Activated CD4-positive, alpha-beta memory T cell treated with anti-CD3 and anti-CD28 coated beads for 36 hours (primary cell): Measurements from ENCODE around the gene CROCC2. TPM values are rescaled to one million over a fixed set of nuclear protein-coding genes. Genes with fewer than 3 reads are reported as not detected.

ENCODE experiments used
- CTCF ChIA-PET: fragments of 350-600 bp; sonication (Branson Sonifier 250); formaldehyde crosslinking; loops from one replicate; lab custom pipeline; 2021; ENCODE audit warnings: antibody characterized with exemption, inconsistent platforms; lab: Charles Lee
- POLR2A ChIA-PET: fragments of 350-600 bp; sonication (Branson Sonifier 250); formaldehyde crosslinking; loops from one replicate; lab custom pipeline; 2021; ENCODE audit warnings: antibody characterized with exemption; lab: Charles Lee
- DNase-seq: peaks from one replicate; pipeline ENCODE4 v3.0.0-alpha.2; 2020
- H3K27ac Mint-ChIP-seq: one replicate; pipeline ENCODE4 v1.8.0; 2021; ENCODE audit warnings: mixed read lengths
- H3K27me3 Mint-ChIP-seq: one replicate; pipeline ENCODE4 v1.8.0; 2021; ENCODE audit warnings: mixed read lengths
- H3K36me3 Mint-ChIP-seq: one replicate; pipeline ENCODE4 v1.8.0; 2021; ENCODE audit warnings: mixed read lengths
- H3K4me1 Mint-ChIP-seq: one replicate; pipeline ENCODE4 v1.8.0; 2021; ENCODE audit warnings: low read depth, mixed read lengths
- H3K4me3 Mint-ChIP-seq: one replicate; pipeline ENCODE4 v1.8.0; 2021; ENCODE audit warnings: mild to moderate bottlenecking, mixed read lengths
- H3K9me3 Mint-ChIP-seq: one replicate; pipeline ENCODE4 v1.8.0; 2021; ENCODE audit warnings: mixed read lengths
- intact Hi-C: fragments of 100-400 bp; cut with micrococcal nuclease; formaldehyde crosslinking; loops from one replicate; pipeline ENCODE4 v1.15.1; 2023
- total RNA-seq, 2 experiments: library from RNA; stranded (reverse); gene quantifications; one replicate each; pipeline ENCODE4 v1.2.3, GENCODE V29; 2021

The CROCC2 gene
- total RNA-seq, 2 experiments from 2014 or later, result not detected

GRCh38 chr2:240996161-240996833 is 90.2 kb downstream of the CROCC2 start:
- CTCF ChIA-PET, result no interaction called here

DNA sequence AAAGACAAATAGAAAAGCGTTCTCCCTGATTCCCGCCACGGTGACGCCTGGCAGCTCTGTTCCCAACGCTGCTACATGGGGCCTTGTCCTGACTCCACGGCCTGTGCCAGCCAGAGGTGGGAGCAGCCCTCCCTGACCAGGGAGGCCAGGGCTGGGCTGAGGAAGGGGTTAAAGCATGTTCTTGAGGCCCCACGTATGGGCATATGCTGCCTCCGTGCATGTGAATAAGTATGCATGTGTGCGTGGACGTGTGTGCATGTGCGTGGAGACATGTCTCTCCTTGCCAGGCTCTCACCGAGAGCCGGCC is 90.7 kb downstream of the CROCC2 start:
- DNase-seq, result no peak
- CTCF ChIA-PET, result no interaction called here
- Mint-ChIP-seq H3K36me3 (no peaks in the 10 kb centered on the region), H3K4me1 (peaks cover 7% of the 10 kb centered on the region), H3K9me3 (no peaks in the 10 kb centered on the region), H3K27me3 (peaks cover 19% of the 10 kb centered on the region), H3K4me3 (no peak overlapping the region), H3K27ac (no peak overlapping the region)
- intact Hi-C loops, result no loop called here
- POLR2A ChIA-PET, result no interaction called here

More at GRCh38 chr2:240996161-240996833, 90.2 kb downstream of the CROCC2 start:
- no peak for DNase-seq
- peaks cover 7% of the 10 kb centered on the region for H3K4me1 Mint-ChIP-seq
- peaks cover 19% of the 10 kb centered on the region for H3K27me3 Mint-ChIP-seq
- H3K36me3 Mint-ChIP-seq, result no peaks in the 10 kb centered on the region
- H3K27ac Mint-ChIP-seq, result no peak overlapping the region
- no peak overlapping the region for H3K4me3 Mint-ChIP-seq
- intact Hi-C loops, result no loop called here
- POLR2A ChIA-PET, result no interaction called here
- H3K9me3 Mint-ChIP-seq, result no peaks in the 10 kb centered on the region

- peaks cover 7% of the 10 kb centered on the region for H3K4me1 Mint-ChIP-seq
- no peak for DNase-seq
- H3K27ac Mint-ChIP-seq, result no peak overlapping the region
- intact Hi-C loops, result no loop called here
- POLR2A ChIA-PET, result no interaction called here
- H3K4me3 Mint-ChIP-seq, result no peak overlapping the region
- no peaks in the 10 kb centered on the region for H3K36me3 Mint-ChIP-seq
- CTCF ChIA-PET, result no interaction called here
- H3K27me3 Mint-ChIP-seq, result peaks cover 19% of the 10 kb centered on the region
- no peaks in the 10 kb centered on the region for H3K9me3 Mint-ChIP-seq
These were observed 91.2 kb downstream of the CROCC2 start for GRCh38 chr2:240997141-240997855.

- DNase-seq, result peak; percentile 59
- peaks cover 7% of the 10 kb centered on the region for H3K4me1 Mint-ChIP-seq
- intact Hi-C loops, result no loop called here
- POLR2A ChIA-PET, result no interaction called here
- peaks cover 3% of the 10 kb centered on the region for H3K9me3 Mint-ChIP-seq
- no peak within 1 kb of the TSS for H3K4me3 Mint-ChIP-seq
- CTCF ChIA-PET, result no interaction called here
- H3K27me3 Mint-ChIP-seq, result peaks cover 17% of the 10 kb centered on the region
- H3K27ac Mint-ChIP-seq, result no peak within 1 kb of the TSS
- H3K36me3 Mint-ChIP-seq, result no peaks in the 10 kb centered on the region
These were observed 91.9 kb downstream of the CROCC2 start, which contains the start of gene SNED1 for GRCh38 chr2:240997856-240998705. Gene SNED1, plus strand, starts transcription at chr2:240998618. Its CDS starts 220 bp downstream, at chr2:240998838.

GRCh38 chr2:240998706-240998994 is 92.5 kb downstream of the CROCC2 start:
- Mint-ChIP-seq H3K27me3 (peaks cover 17% of the 10 kb centered on the region), H3K27ac (no peak overlapping the region), H3K4me1 (peaks cover 7% of the 10 kb centered on the region), H3K36me3 (peaks cover 3% of the 10 kb centered on the region), H3K4me3 (no peak overlapping the region), H3K9me3 (peaks cover 9% of the 10 kb centered on the region)
- CTCF ChIA-PET, result no interaction called here
- intact Hi-C loops, result no loop called here
- peak; percentile 8 for DNase-seq
- POLR2A ChIA-PET, result no interaction called here

DNA sequence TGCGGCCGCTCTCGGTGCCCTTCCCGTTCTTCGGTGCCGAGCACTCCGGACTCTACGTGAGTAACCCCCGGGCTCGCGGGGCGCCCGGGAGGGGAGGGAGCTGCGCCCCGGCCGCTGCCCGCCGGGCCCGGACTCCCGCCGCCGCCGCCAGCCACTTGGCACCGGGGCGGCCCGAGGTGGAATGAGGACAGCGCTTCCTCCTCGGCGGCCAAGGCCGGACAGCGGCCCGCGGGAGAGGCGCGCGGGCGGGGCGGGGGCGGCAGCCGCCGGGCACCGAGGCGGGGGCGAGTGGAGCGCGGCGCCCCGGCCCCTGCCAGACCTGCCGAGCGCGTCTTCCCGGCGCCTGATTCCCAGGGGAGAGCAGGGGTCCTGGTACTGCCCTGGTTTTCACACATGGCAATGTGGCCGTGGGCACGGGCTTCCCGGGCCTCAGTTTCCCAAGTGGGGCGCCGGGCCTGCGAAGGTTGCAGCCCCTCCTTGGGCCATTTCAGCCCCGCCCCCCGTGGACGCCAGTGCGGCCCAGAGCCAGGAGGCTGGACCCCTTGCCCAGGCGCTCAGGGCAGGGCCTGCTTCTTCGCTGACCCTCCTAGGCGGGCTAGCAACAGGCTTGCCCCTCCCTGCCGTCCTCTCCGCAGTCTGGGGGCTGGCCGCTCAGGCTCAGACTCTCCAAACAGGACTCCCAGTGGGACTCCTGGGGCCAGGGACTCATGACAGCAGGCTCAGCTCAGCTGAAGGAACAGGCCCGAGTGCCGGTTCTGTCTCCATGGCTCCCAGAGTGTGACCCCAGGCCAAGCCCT is 93.1 kb downstream of the CROCC2 start:
- CTCF ChIA-PET, result no interaction called here
- POLR2A ChIA-PET, result no interaction called here
- H3K36me3 Mint-ChIP-seq, result peaks cover 6% of the 10 kb centered on the region
- intact Hi-C loops, result no loop called here
- peaks cover 14% of the 10 kb centered on the region for H3K9me3 Mint-ChIP-seq
- peaks cover 7% of the 10 kb centered on the region for H3K4me1 Mint-ChIP-seq
- H3K4me3 Mint-ChIP-seq, result no peak overlapping the region
- peaks cover 17% of the 10 kb centered on the region for H3K27me3 Mint-ChIP-seq
- H3K27ac Mint-ChIP-seq, result no peak overlapping the region
- DNase-seq, result peak; percentile 8

DNA sequence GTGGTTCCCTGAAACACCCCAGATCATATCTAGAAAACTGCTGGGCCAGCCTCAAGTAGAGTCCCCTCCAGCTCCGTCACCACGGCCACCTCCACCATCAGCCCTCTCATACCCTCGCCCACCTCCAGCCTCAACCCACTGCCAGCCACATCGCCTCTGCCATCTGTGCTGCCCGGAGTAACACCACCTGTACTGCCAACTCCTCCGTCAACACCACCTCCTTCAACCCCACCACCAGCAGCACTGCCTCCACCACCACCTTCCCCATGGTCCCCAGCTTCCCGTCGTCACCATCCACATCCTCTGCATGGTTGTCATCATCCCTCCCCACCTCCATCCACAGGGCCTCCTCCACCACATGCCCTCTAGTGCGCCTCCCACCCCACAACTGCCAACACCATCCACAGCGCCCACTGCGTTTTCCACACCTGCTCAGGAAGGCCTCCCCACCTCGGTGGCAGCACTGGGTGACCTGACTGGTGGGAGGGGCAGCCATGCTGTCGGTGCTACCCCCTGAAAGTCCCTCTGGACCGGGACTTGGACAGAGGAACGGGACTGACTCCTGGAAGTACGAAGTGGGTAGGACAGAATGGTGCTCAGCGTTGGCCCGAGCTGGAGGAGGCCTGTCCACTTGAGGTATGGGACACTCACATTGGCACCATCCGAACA is 93.9 kb downstream of the CROCC2 start:
- Mint-ChIP-seq H3K36me3 (peaks cover 6% of the 10 kb centered on the region), H3K27ac (no peak overlapping the region), H3K4me3 (peak overlapping the region; percentile 2), H3K27me3 (peaks cover 17% of the 10 kb centered on the region), H3K4me1 (peaks cover 7% of the 10 kb centered on the region), H3K9me3 (peaks cover 22% of the 10 kb centered on the region)
- intact Hi-C loops, result no loop called here
- CTCF ChIA-PET, result no interaction called here
- DNase-seq, result peak; percentile 6
- POLR2A ChIA-PET, result no interaction called here

DNA sequence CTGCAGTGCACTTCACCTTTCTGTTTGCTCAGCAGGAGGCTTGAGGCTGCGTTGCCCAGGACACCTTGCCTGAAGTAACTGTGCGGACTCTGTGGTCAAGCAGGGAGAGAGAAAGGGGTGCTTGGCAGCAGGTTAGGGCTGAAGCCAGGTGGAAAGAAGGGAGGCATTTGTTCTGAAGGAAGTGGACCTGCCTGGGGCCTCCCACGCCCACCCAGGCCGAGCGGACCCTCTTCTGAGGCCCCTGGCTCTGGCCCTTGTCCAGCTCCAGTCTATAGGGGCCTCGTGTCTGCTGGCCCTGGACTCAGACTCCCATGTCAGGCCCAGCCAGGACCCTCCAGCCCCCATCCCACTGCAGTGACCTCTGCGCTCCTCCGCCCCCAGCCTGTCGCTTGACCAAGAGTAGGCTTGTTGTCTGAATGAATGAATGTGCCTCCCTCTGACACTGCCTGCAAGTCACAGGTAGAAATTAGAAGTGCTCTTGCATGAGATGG is 94.7 kb downstream of the CROCC2 start:
- ChIA-PET POLR2A (no interaction called here), CTCF (no interaction called here)
- peaks cover 17% of the 10 kb centered on the region for H3K27me3 Mint-ChIP-seq
- H3K4me3 Mint-ChIP-seq, result no peak overlapping the region
- H3K36me3 Mint-ChIP-seq, result peaks cover 6% of the 10 kb centered on the region
- H3K27ac Mint-ChIP-seq, result no peak overlapping the region
- peaks cover 30% of the 10 kb centered on the region for H3K9me3 Mint-ChIP-seq
- H3K4me1 Mint-ChIP-seq, result peaks cover 7% of the 10 kb centered on the region
- no peak for DNase-seq
- intact Hi-C loops, result no loop called here

GRCh38 chr2:241001413-241002274 is 95.5 kb downstream of the CROCC2 start:
- Mint-ChIP-seq H3K4me1 (peaks cover 7% of the 10 kb centered on the region), H3K9me3 (peaks cover 35% of the 10 kb centered on the region), H3K4me3 (no peak overlapping the region), H3K36me3 (peaks cover 6% of the 10 kb centered on the region), H3K27me3 (peaks cover 17% of the 10 kb centered on the region), H3K27ac (no peak overlapping the region)
- intact Hi-C loops, result no loop called here
- CTCF ChIA-PET, result no interaction called here
- POLR2A ChIA-PET, result no interaction called here
- DNase-seq, result peak; percentile 8

DNA sequence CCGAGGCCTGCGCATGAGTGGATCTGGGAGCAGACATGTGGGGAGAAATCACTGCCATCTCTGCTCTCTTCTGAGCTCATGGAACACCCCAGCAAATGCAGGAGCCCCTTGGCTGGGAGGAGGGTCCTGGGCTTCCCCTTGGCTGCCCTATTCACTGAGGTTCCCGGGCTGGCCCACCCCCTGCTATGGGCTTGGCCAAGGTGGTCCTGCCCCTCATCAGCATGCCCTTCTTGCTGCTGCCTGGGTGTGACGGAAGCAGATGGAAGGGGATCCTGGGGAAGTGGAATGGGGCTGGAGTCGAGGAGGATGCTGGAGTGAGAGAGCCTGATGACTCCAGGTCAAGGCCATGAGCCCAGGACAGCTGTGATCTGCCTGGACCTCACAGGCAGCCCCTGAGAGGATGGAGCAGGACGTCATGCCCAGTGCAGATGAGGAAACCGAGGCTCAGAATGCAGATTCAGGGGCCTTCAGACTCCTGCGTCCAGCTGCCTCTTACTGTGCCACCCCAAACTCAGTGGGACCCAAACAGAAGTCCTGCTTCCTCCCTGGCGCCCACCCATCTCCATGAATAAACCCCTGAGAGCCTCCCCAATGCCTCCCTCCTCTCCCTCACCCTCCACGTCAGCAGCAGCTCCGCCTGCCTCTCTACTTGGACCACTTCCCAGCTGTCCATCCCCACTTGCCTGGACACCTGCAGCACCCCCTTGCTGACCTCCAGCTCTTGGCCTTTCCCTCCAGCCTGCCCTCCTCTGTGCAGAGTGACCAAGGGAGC is 96.3 kb downstream of the CROCC2 start:
- CTCF ChIA-PET, result no interaction called here
- POLR2A ChIA-PET, result no interaction called here
- intact Hi-C loops, result no loop called here
- Mint-ChIP-seq H3K36me3 (peaks cover 6% of the 10 kb centered on the region), H3K4me1 (peaks cover 5% of the 10 kb centered on the region), H3K27me3 (peaks cover 11% of the 10 kb centered on the region), H3K9me3 (peaks cover 35% of the 10 kb centered on the region), H3K27ac (no peak overlapping the region), H3K4me3 (no peak overlapping the region)
- no peak for DNase-seq
